Right lobe of liver (tissue), 6 donors: ENCODE data around the gene TOM1L2. TPM values are rescaled to one million over a fixed set of nuclear protein-coding genes. Genes with fewer than 3 reads are reported as not detected.

Source experiments
- ATAC-seq, 4 donors: fragments of 200-7000 bp; cut with Tn5 transposase; one replicate each; pipeline ENCODE4 v1.9.1; 2020; ENCODE audit warnings: mild to moderate bottlenecking in 4 of 4, moderate library complexity in 4 of 4
- DNase-seq, 3 donors: peaks; one replicate each; pipeline ENCODE4 v3.0.0-alpha.2; 2020
- H3K27ac ChIP-seq, 3 donors: fragments of 200-600 bp; one replicate each; pipeline ENCODE4 v1.8.0; 2022
- H3K27me3 ChIP-seq, 2 donors: fragments of 200-600 bp; one replicate each; pipeline ENCODE4 v1.8.0; 2022
- H3K36me3 ChIP-seq, 4 donors: fragments of 200-600 bp; sonication (generic) in 1 of 4; one replicate each; pipeline versions ENCODE4 v1.5.1 to v1.8.0; 2017 to 2022; ENCODE audit warnings: control low read depth in 1 of 4
- H3K4me1 ChIP-seq, 4 donors: fragments of 200-600 bp; sonication (generic) in 1 of 4; one replicate each; pipeline versions ENCODE4 v1.5.1 to v1.8.0; 2017 to 2022; ENCODE audit warnings: control low read depth in 1 of 4
- H3K4me3 ChIP-seq, 3 donors: fragments of 200-600 bp; one replicate each; pipeline ENCODE4 v1.8.0; 2022
- H3K9me3 ChIP-seq, 4 donors: fragments of 200-600 bp; sonication (generic) in 1 of 4; one replicate each; pipeline versions ENCODE4 v1.5.1 to v1.8.0; 2017 to 2022; ENCODE audit warnings: control low read depth in 1 of 4
- CTCF ChIP-seq, 4 donors: fragments of 200-600 bp in 3 of 4; fragments of 450-650 bp in 1 of 4; IDR thresholded peaks; one replicate each; pipeline versions ENCODE4 v1.5.1 to v1.8.0; 2016 to 2022; ENCODE audit warnings: antibody characterized with exemption in 4 of 4, mild to moderate bottlenecking in 2 of 4
- POLR2A ChIP-seq: fragments of 450-650 bp; IDR thresholded peaks from one replicate; pipeline ENCODE4 v1.6.1; 2017; ENCODE audit warnings: antibody characterized with exemption, mild to moderate bottlenecking
- WGBS: methylation state at CpG from one replicate; pipeline ENCODE4 v1.1.6; 2018; ENCODE audit warnings: low coverage, low lambda C conversion rate; ENCODE audit not compliant: insufficient coverage; ENCODE audit errors: missing lambda C conversion rate; 5-methylcytosine and 5-hydroxymethylcytosine counted together
- intact Hi-C, 2 donors: fragments of 100-400 bp; cut with DNase I; formaldehyde crosslinking; loops; one replicate each; pipeline versions ENCODE4 v1.11.2 to v1.14.1; 2022
- total RNA-seq, 6 experiments: library from RNA; depleted of rRNA in 2 of 6; stranded (reverse); fragments of >200 nt in 2 of 6; fragmentation: NEBNext Ultra II Directional in 3 of 6; extraction: Animal tissue kit (Norgen Biotek cat#: 25700) in 3 of 6; gene quantifications; one replicate each; pipeline versions ENCODE4 v1.1.0 to v1.2.4, GENCODE V29; 2016 to 2023
- donor health status: DM: no; HTN: yes; CAD: no.
- donor health status: DM: no; HTN: no; CAD: no.
- donor health status: DM: no; HTN: no; CAD: no.
- donor health status: DM: no; HTN: yes; CAD: no.
- donor health status: DM: no; HTN: yes; CAD: no.

The TOM1L2 gene
- total RNA-seq, 6 experiments from 2014 or later, result 13.5 to 21.2 (median 16.0) TPM

- intact Hi-C loops, result no loop called here
- H3K27me3 ChIP-seq, result no peaks in the 10 kb centered on the region
- H3K4me1 ChIP-seq, result peaks cover 0 to 6% (median 0%) of the 10 kb centered on the region in 4 donors
- no peak overlapping the region for H3K27ac ChIP-seq
- no peaks in the 10 kb centered on the region for H3K9me3 ChIP-seq
- DNase-seq (no peak), ATAC-seq (no peak)
- TF ChIP-seq POLR2A (no peak), CTCF (IDR thresholded peaks at IDR 0.05) (no peak)
- WGBS, result 77% methylated on average over 3 of the region's 3 CpGs
- no peaks in the 10 kb centered on the region for H3K36me3 ChIP-seq
- no peak overlapping the region for H3K4me3 ChIP-seq
Measured at GRCh38 chr17:17934806-17935205, 37.4 kb downstream of the TOM1L2 start.

GRCh38 chr17:17934214-17934613 is 38.0 kb downstream of the TOM1L2 start:
- Histone ChIP-seq H3K27me3 (no peaks in the 10 kb centered on the region), H3K36me3 (no peaks in the 10 kb centered on the region), H3K27ac (no peak overlapping the region), H3K4me3 (no peak overlapping the region), H3K4me1 (peaks cover 0 to 6% (median 0%) of the 10 kb centered on the region in 4 donors), H3K9me3 (no peaks in the 10 kb centered on the region)
- intact Hi-C loops, result no loop called here
- 96% methylated on average over 2 of the region's 2 CpGs for WGBS
- ATAC-seq, result no peak
- TF ChIP-seq POLR2A (no peak), CTCF (IDR thresholded peaks at IDR 0.05) (no peak)
- DNase-seq, result no peak

- no peak for DNase-seq
- Histone ChIP-seq H3K4me1 (peaks cover 0 to 2% (median 0%) of the 10 kb centered on the region in 4 donors), H3K27me3 (no peaks in the 10 kb centered on the region), H3K9me3 (no peaks in the 10 kb centered on the region), H3K36me3 (no peaks in the 10 kb centered on the region), H3K4me3 (no peak overlapping the region), H3K27ac (no peak overlapping the region)
- no peak for ATAC-seq
- TF ChIP-seq CTCF (IDR thresholded peaks at IDR 0.05) (no peak), POLR2A (no peak)
- intact Hi-C loops, result no loop called here
Measured at GRCh38 chr17:17933775-17934174, 38.4 kb downstream of the TOM1L2 start.

- no peak overlapping the region for H3K27ac ChIP-seq
- DNase-seq, result no peak
- H3K36me3 ChIP-seq, result no peaks in the 10 kb centered on the region
- TF ChIP-seq POLR2A (no peak), CTCF (IDR thresholded peaks at IDR 0.05) (no peak)
- no peaks in the 10 kb centered on the region for H3K9me3 ChIP-seq
- no peak for ATAC-seq
- no peaks in the 10 kb centered on the region for H3K27me3 ChIP-seq
- no peak overlapping the region for H3K4me3 ChIP-seq
- intact Hi-C loops, result no loop called here
- 77% methylated on average over 2 of the region's 2 CpGs for WGBS
- peaks cover 0 to 18% (median 5%) of the 10 kb centered on the region in 4 donors for H3K4me1 ChIP-seq
Measured at GRCh38 chr17:17931159-17931558, 41.0 kb downstream of the TOM1L2 start.

GRCh38 chr17:17930674-17931073 is 41.5 kb downstream of the TOM1L2 start:
- Histone ChIP-seq H3K4me3 (no peak overlapping the region), H3K4me1 (peaks cover 0 to 18% (median 5%) of the 10 kb centered on the region in 4 donors), H3K27me3 (no peaks in the 10 kb centered on the region), H3K9me3 (no peaks in the 10 kb centered on the region), H3K36me3 (no peaks in the 10 kb centered on the region), H3K27ac (no peak overlapping the region)
- TF ChIP-seq CTCF (IDR thresholded peaks at IDR 0.05) (no peak), POLR2A (no peak)
- no peak for DNase-seq
- no peak for ATAC-seq
- intact Hi-C loops, result no loop called here
